Mesenchymal stem cell (in vitro differentiated cells and primary cell): ENCODE measurements around the gene AQP11.
A peak's percentile ranks its signal among the peaks of the same experiment; 100 is the strongest.

Experiments
- DNase-seq: peaks from one replicate; pipeline ENCODE4 v3.0.0-alpha.2; 2013
- H2AFZ ChIP-seq: one replicate; pipeline ENCODE4 v1.6.1; 2013; ENCODE audit warnings: low read depth, mild to moderate bottlenecking, control low read depth, inconsistent platforms, low read length, moderate library complexity
- H2AK5ac ChIP-seq: 2 replicates; pipeline ENCODE4 v1.6.1; 2013; ENCODE audit warnings: low read length, moderate library complexity, mild to moderate bottlenecking, inconsistent platforms; ENCODE audit not compliant: severe bottlenecking
- H2BK120ac ChIP-seq: one replicate; pipeline ENCODE4 v1.6.1; 2013; ENCODE audit warnings: low read depth, mild to moderate bottlenecking, inconsistent platforms, low read length, moderate library complexity
- H2BK12ac ChIP-seq, 2 experiments: one replicate each; pipeline ENCODE4 v1.6.1; 2013; ENCODE audit warnings: inconsistent platforms in 2 of 2, low read length in 2 of 2, mild to moderate bottlenecking in 2 of 2, moderate library complexity in 2 of 2, control low read depth in 1 of 2
- H2BK15ac ChIP-seq: one replicate; pipeline ENCODE4 v1.6.1; 2013; ENCODE audit warnings: mild to moderate bottlenecking, low read depth, inconsistent platforms; ENCODE audit not compliant: poor library complexity, severe bottlenecking
- H2BK5ac ChIP-seq: 2 replicates; pipeline ENCODE4 v1.6.1; 2013; ENCODE audit warnings: low read depth, mild to moderate bottlenecking, low read length, control low read depth, inconsistent platforms; ENCODE audit not compliant: poor library complexity, severe bottlenecking
- H3K14ac ChIP-seq, 2 experiments: one replicate each; pipeline ENCODE4 v1.6.1; 2013; ENCODE audit warnings: inconsistent platforms in 2 of 2, low read length in 2 of 2, control low read depth in 1 of 2, mild to moderate bottlenecking in 1 of 2, moderate library complexity in 1 of 2
- H3K18ac ChIP-seq, 2 experiments: one replicate each; pipeline ENCODE4 v1.6.1; 2013; ENCODE audit warnings: inconsistent platforms in 2 of 2, low read length in 2 of 2, control low read depth in 1 of 2, low read depth in 1 of 2, mild to moderate bottlenecking in 1 of 2
- H3K23ac ChIP-seq, 2 experiments: one replicate each; pipeline ENCODE4 v1.6.1; 2013; ENCODE audit warnings: inconsistent platforms in 2 of 2, low read length in 2 of 2, mild to moderate bottlenecking in 2 of 2, moderate library complexity in 2 of 2, control low read depth in 1 of 2
- H3K27ac ChIP-seq: 2 replicates; pipeline ENCODE4 v1.5.1; 2013; ENCODE audit warnings: mild to moderate bottlenecking, moderate library complexity, low read length, control low read depth, inconsistent platforms; ENCODE audit not compliant: poor library complexity, severe bottlenecking
- H3K27me3 ChIP-seq, 2 experiments: 2 replicates each; pipeline versions ENCODE4 v1.6.1 to v1.7.0; 2013; ENCODE audit warnings: low read length in 2 of 2, mild to moderate bottlenecking in 2 of 2, moderate library complexity in 2 of 2, control low read depth in 1 of 2, inconsistent platforms in 1 of 2; ENCODE audit not compliant: control insufficient read depth in 1 of 2, insufficient read depth in 1 of 2
- H3K36me3 ChIP-seq, 2 experiments: 2 replicates each; pipeline versions ENCODE4 v1.6.1 to v1.7.0; 2013; ENCODE audit warnings: low read length in 2 of 2, control low read depth in 1 of 2, inconsistent platforms in 1 of 2, low read depth in 1 of 2, mild to moderate bottlenecking in 1 of 2; ENCODE audit not compliant: insufficient read depth in 2 of 2, control insufficient read depth in 1 of 2
- H3K4ac ChIP-seq, 2 experiments: one replicate each; pipeline ENCODE4 v1.6.1; 2013; ENCODE audit warnings: inconsistent platforms in 2 of 2, low read length in 2 of 2, mild to moderate bottlenecking in 2 of 2, moderate library complexity in 2 of 2, control low read depth in 1 of 2, low read depth in 1 of 2
- H3K4me1 ChIP-seq: 2 replicates; pipeline ENCODE4 v1.6.1; 2013; ENCODE audit warnings: low read depth, low read length, control low read depth; ENCODE audit not compliant: control insufficient read depth, insufficient read depth
- H3K4me2 ChIP-seq: 2 replicates; pipeline ENCODE4 v1.6.1; 2013; ENCODE audit warnings: low read length, mild to moderate bottlenecking, inconsistent platforms; ENCODE audit not compliant: poor library complexity, severe bottlenecking
- H3K4me3 ChIP-seq, 2 experiments: 2 replicates each; pipeline versions ENCODE4 v1.5.1 to v1.7.0; 2013; ENCODE audit warnings: low read length in 2 of 2, mild to moderate bottlenecking in 2 of 2, control low read depth in 1 of 2, low read depth in 1 of 2; ENCODE audit not compliant: insufficient read depth in 1 of 2
- H3K79me1 ChIP-seq: replicated peaks from 2 replicates; pipeline ENCODE4 v1.6.1; 2013; ENCODE audit warnings: mild to moderate bottlenecking, control low read depth, low read length, inconsistent platforms; ENCODE audit not compliant: poor library complexity, severe bottlenecking
- H3K9ac ChIP-seq: 2 replicates; pipeline ENCODE4 v1.7.0; 2013; ENCODE audit warnings: mild to moderate bottlenecking, low read length, moderate library complexity
- H3K9me3 ChIP-seq: 2 replicates; pipeline ENCODE4 v1.7.0; 2013; ENCODE audit warnings: mild to moderate bottlenecking, low read length; ENCODE audit not compliant: control insufficient read depth
- H4K8ac ChIP-seq: one replicate; pipeline ENCODE4 v1.6.1; 2013; ENCODE audit warnings: inconsistent platforms, mild to moderate bottlenecking, low read length, moderate library complexity
- H4K91ac ChIP-seq: one replicate; pipeline ENCODE4 v1.6.1; 2013; ENCODE audit warnings: mild to moderate bottlenecking, low read length, inconsistent platforms
- WGBS: methylation state at CpG from one replicate; pipeline ENCODE4 v1.1.7; 2013; ENCODE audit warnings: mixed read lengths; 5-methylcytosine and 5-hydroxymethylcytosine counted together

AQP11 gene

GRCh38 chr11:77604281-77604680 lies 14.5 kb downstream of the AQP11 start:
- H4K8ac ChIP-seq = no peak overlapping the region
- H3K27me3 ChIP-seq = no peaks in the 10 kb centered on the region
- no peak overlapping the region for H2BK120ac ChIP-seq
- no peaks in the 10 kb centered on the region for H3K9me3 ChIP-seq
- no peak overlapping the region for H3K4me2 ChIP-seq
- H3K9ac ChIP-seq = no peak overlapping the region
- H3K36me3 ChIP-seq = peaks cover 4 to 38% of the 10 kb centered on the region in 2 experiments
- no peak overlapping the region for H3K18ac ChIP-seq
- H3K4ac ChIP-seq = no peak overlapping the region
- no peak overlapping the region for H2AFZ ChIP-seq
- peaks cover 7% of the 10 kb centered on the region for H3K4me1 ChIP-seq
- no peak overlapping the region for H3K27ac ChIP-seq
- no peak overlapping the region for H2BK15ac ChIP-seq
- DNase-seq = no peak
- H2AK5ac ChIP-seq = no peak overlapping the region
- no peak overlapping the region for H3K4me3 ChIP-seq
- no CpG with 5 or more reads among the region's 2 CpGs for WGBS
- H3K79me1 ChIP-seq = peaks cover 3% of the 10 kb centered on the region
- no peak overlapping the region for H3K14ac ChIP-seq
- H3K23ac ChIP-seq = no peak overlapping the region
- no peak overlapping the region for H2BK5ac ChIP-seq
- no peak overlapping the region for H2BK12ac ChIP-seq
- H4K91ac ChIP-seq = no peak overlapping the region

GRCh38 chr11:77609234-77609633 lies 19.5 kb downstream of the AQP11 start:
- Histone ChIP-seq H3K27ac (no peak overlapping the region), H4K8ac (no peak overlapping the region), H3K23ac (no peak overlapping the region), H2AK5ac (no peak overlapping the region), H2AFZ (no peak overlapping the region), H3K4me3 (no peak overlapping the region), H3K9ac (no peak overlapping the region), H2BK120ac (no peak overlapping the region), H3K27me3 (no peaks in the 10 kb centered on the region), H3K4me2 (no peak overlapping the region), H2BK5ac (no peak overlapping the region), H2BK12ac (no peak overlapping the region), H3K79me1 (no peaks in the 10 kb centered on the region), H3K4me1 (no peaks in the 10 kb centered on the region), H3K9me3 (no peaks in the 10 kb centered on the region), H3K18ac (no peak overlapping the region), H3K4ac (no peak overlapping the region), H3K14ac (no peak overlapping the region), H2BK15ac (no peak overlapping the region), H4K91ac (no peak overlapping the region), H3K36me3 (peaks cover 11 to 74% of the 10 kb centered on the region in 2 experiments)
- 100% methylated on average over 1 of the region's 1 CpG for WGBS
- DNase-seq = no peak

- Histone ChIP-seq H4K91ac (no peak overlapping the region), H3K14ac (no peak overlapping the region), H3K27me3 (no peaks in the 10 kb centered on the region), H3K4me2 (no peak overlapping the region), H3K18ac (no peak overlapping the region), H3K79me1 (peaks cover 1% of the 10 kb centered on the region), H3K36me3 (peaks cover 9 to 82% of the 10 kb centered on the region in 2 experiments), H2AK5ac (no peak overlapping the region), H3K9me3 (no peaks in the 10 kb centered on the region), H2BK5ac (no peak overlapping the region), H4K8ac (no peak overlapping the region), H2AFZ (no peak overlapping the region), H3K23ac (no peak overlapping the region), H3K4me3 (no peak overlapping the region), H3K9ac (no peak overlapping the region), H3K27ac (no peak overlapping the region), H3K4ac (no peak overlapping the region), H2BK120ac (no peak overlapping the region), H2BK12ac (no peak overlapping the region), H2BK15ac (no peak overlapping the region), H3K4me1 (no peaks in the 10 kb centered on the region)
- DNase-seq = no peak
Observed at GRCh38 chr11:77611921-77612320, 22.2 kb downstream of the AQP11 start.

GRCh38 chr11:77617892-77618291 lies 28.1 kb downstream of the AQP11 start:
- Histone ChIP-seq H2BK12ac (no peak overlapping the region), H3K4me3 (no peak overlapping the region), H2BK5ac (no peak overlapping the region), H3K4ac (no peak overlapping the region), H3K4me1 (no peaks in the 10 kb centered on the region), H3K36me3 (peaks cover 18 to 74% of the 10 kb centered on the region in 2 experiments), H2BK15ac (no peak overlapping the region), H3K27ac (no peak overlapping the region), H4K91ac (no peak overlapping the region), H3K27me3 (no peaks in the 10 kb centered on the region), H3K9ac (peak overlapping the region; percentile 37), H3K79me1 (peaks cover 4% of the 10 kb centered on the region), H2BK120ac (no peak overlapping the region), H3K18ac (no peak overlapping the region), H3K23ac (no peak overlapping the region), H2AFZ (no peak overlapping the region), H3K14ac (no peak overlapping the region), H2AK5ac (no peak overlapping the region), H3K4me2 (no peak overlapping the region), H4K8ac (no peak overlapping the region), H3K9me3 (no peaks in the 10 kb centered on the region)
- peak; percentile 22 for DNase-seq
- 100% methylated on average over 1 of the region's 3 CpGs for WGBS
